GM23338 (cell line): Measurements from ENCODE around the gene CAMTA1. TPM values are rescaled to one million over a fixed set of nuclear protein-coding genes. Genes with fewer than 3 reads are reported as not detected.

Source experiments
- ATAC-seq: fragments of 200-7000 bp; cut with Tn5 transposase; 3 replicates; pipeline ENCODE4 v1.9.1; 2020
- DNase-seq: peaks from one replicate; pipeline ENCODE4 v3.0.0-alpha.2; 2015; ENCODE audit warnings: low spot score
- H2AFZ ChIP-seq: fragments of 200-600 bp; sonication (generic); 2 replicates; pipeline ENCODE4 v1.8.0; 2016; ENCODE audit warnings: antibody characterized with exemption, mild to moderate bottlenecking, moderate library complexity
- H3F3A ChIP-seq: fragments of 200-600 bp; sonication (generic); replicated peaks from 2 replicates; pipeline ENCODE4 v1.8.0; 2017; ENCODE audit warnings: antibody characterized with exemption, mixed run types, low read depth
- H3K27ac ChIP-seq: fragments of 200-600 bp; sonication (generic); 2 replicates; pipeline ENCODE4 v1.6.1; 2016; ENCODE audit warnings: low read depth
- H3K27me3 ChIP-seq: fragments of 200-600 bp; sonication (generic); 2 replicates; pipeline ENCODE4 v1.8.0; 2016; ENCODE audit warnings: mild to moderate bottlenecking, mixed run types, moderate library complexity; ENCODE audit not compliant: insufficient read depth
- H3K36me3 ChIP-seq: fragments of 200-600 bp; sonication (generic); 2 replicates; pipeline ENCODE4 v1.8.0; 2016; ENCODE audit warnings: mild to moderate bottlenecking; ENCODE audit not compliant: insufficient read depth
- H3K4me1 ChIP-seq: fragments of 200-600 bp; sonication (generic); 2 replicates; pipeline ENCODE4 v1.8.0; 2016; ENCODE audit warnings: mild to moderate bottlenecking, moderate library complexity; ENCODE audit not compliant: insufficient read depth
- H3K4me2 ChIP-seq: fragments of 200-600 bp; sonication (generic); 2 replicates; pipeline ENCODE4 v1.7.1; 2017; ENCODE audit warnings: mixed run types
- H3K4me3 ChIP-seq: fragments of 200-600 bp; sonication (generic); 2 replicates; pipeline ENCODE4 v1.6.1; 2016; ENCODE audit warnings: mixed run types
- H3K79me2 ChIP-seq: fragments of 200-600 bp; sonication (generic); replicated peaks from 2 replicates; pipeline ENCODE4 v1.8.0; 2017; ENCODE audit warnings: mild to moderate bottlenecking; ENCODE audit not compliant: insufficient read depth
- H3K9me2 ChIP-seq: fragments of 200-600 bp; sonication (generic); 2 replicates; pipeline ENCODE4 v1.8.0; 2017; ENCODE audit not compliant: insufficient read depth
- H4K20me1 ChIP-seq: fragments of 200-600 bp; sonication (generic); replicated peaks from 2 replicates; pipeline ENCODE4 v1.8.0; 2017; ENCODE audit warnings: mild to moderate bottlenecking; ENCODE audit not compliant: insufficient read depth
- H3K27ac Mint-ChIP-seq: 2 replicates; pipeline ENCODE4 v1.8.0; 2020; ENCODE audit warnings: inconsistent platforms, mild to moderate bottlenecking, moderate library complexity, mixed read lengths
- H3K27me3 Mint-ChIP-seq: 3 replicates; pipeline ENCODE4 v1.8.0; 2022; ENCODE audit warnings: low read depth, mild to moderate bottlenecking, moderate library complexity, mixed read lengths, inconsistent platforms; ENCODE audit not compliant: insufficient read depth, poor library complexity
- H3K36me3 Mint-ChIP-seq: 3 replicates; pipeline ENCODE4 v1.8.0; 2021; ENCODE audit warnings: low read depth, mild to moderate bottlenecking, inconsistent platforms, moderate library complexity, mixed read lengths
- H3K4me1 Mint-ChIP-seq: 3 replicates; pipeline ENCODE4 v1.8.0; 2020; ENCODE audit warnings: mild to moderate bottlenecking, inconsistent platforms, mixed read lengths
- H3K4me3 Mint-ChIP-seq: 3 replicates; pipeline ENCODE4 v1.8.0; 2021; ENCODE audit warnings: moderate library complexity, mild to moderate bottlenecking, inconsistent platforms, mixed read lengths
- H3K9me3 Mint-ChIP-seq: 3 replicates; pipeline ENCODE4 v1.8.0; 2020; ENCODE audit warnings: moderate library complexity, mild to moderate bottlenecking, inconsistent platforms, mixed read lengths
- CREB1 ChIP-seq: fragments of 250-450 bp; sonication (Bioruptor Pico); IDR thresholded peaks from 2 replicates; pipeline ENCODE4 v1.5.0; 2020; ENCODE audit warnings: low read depth, mild to moderate bottlenecking, moderate library complexity
- EZH2 ChIP-seq: fragments of 200-600 bp; sonication (generic); IDR thresholded peaks from one replicate; pipeline ENCODE4 v1.8.0; 2017; ENCODE audit warnings: antibody characterized with exemption, mild to moderate bottlenecking, low read depth; ENCODE audit not compliant: unreplicated experiment
- EZH2phosphoT487 ChIP-seq: fragments of 200-600 bp; sonication (generic); IDR thresholded peaks from one replicate; pipeline ENCODE4 v1.8.1; 2018; ENCODE audit warnings: antibody characterized with exemption; ENCODE audit not compliant: unreplicated experiment
- JUNB ChIP-seq: IDR thresholded peaks from one replicate; pipeline ENCODE4 v1.6.1; 2016; ENCODE audit warnings: antibody characterized with exemption; ENCODE audit not compliant: unreplicated experiment
- POLR2AphosphoS5 ChIP-seq: IDR thresholded peaks from 2 replicates; pipeline ENCODE4 v1.6.1; 2016; ENCODE audit warnings: antibody characterized with exemption, low read depth
- REST ChIP-seq: IDR thresholded peaks from one replicate; pipeline ENCODE4 v1.6.1; 2018; ENCODE audit warnings: antibody characterized with exemption; ENCODE audit not compliant: unreplicated experiment
- STAT1 ChIP-seq: IDR thresholded peaks from one replicate; pipeline ENCODE4 v1.6.1; 2016; ENCODE audit warnings: antibody characterized with exemption; ENCODE audit not compliant: unreplicated experiment
- ZNF331 ChIP-seq: fragments of 250-450 bp; sonication (Bioruptor Pico); IDR thresholded peaks from 2 replicates; pipeline ENCODE4 v1.5.0; 2020; ENCODE audit warnings: low read depth, mild to moderate bottlenecking, moderate library complexity
- polyA plus RNA-seq: library from polyadenylated mRNA; unstranded; fragments of >200 nt; fragmentation: Nextera tagmentation; extraction: Ambion mirVana; gene quantifications from 2 replicates; pipeline ENCODE4 v1.2.1, GENCODE V29; 2016
- total RNA-seq: library from RNA; depleted of rRNA; stranded (reverse); fragments of >200 nt; shearing (Covaris generic); gene quantifications from 2 replicates; pipeline ENCODE4 v1.2.3, GENCODE V29; 2014
- TF ChIP-seq, protein P1 (sequence below): IDR thresholded peaks from 2 replicates; pipeline ENCODE4 v1.6.1; 2016; ENCODE audit warnings: antibody characterized with exemption

Gene CAMTA1
- total and polyA plus RNA-seq, 2 experiments from 2014 or later = 115 to 519 TPM

DNA sequence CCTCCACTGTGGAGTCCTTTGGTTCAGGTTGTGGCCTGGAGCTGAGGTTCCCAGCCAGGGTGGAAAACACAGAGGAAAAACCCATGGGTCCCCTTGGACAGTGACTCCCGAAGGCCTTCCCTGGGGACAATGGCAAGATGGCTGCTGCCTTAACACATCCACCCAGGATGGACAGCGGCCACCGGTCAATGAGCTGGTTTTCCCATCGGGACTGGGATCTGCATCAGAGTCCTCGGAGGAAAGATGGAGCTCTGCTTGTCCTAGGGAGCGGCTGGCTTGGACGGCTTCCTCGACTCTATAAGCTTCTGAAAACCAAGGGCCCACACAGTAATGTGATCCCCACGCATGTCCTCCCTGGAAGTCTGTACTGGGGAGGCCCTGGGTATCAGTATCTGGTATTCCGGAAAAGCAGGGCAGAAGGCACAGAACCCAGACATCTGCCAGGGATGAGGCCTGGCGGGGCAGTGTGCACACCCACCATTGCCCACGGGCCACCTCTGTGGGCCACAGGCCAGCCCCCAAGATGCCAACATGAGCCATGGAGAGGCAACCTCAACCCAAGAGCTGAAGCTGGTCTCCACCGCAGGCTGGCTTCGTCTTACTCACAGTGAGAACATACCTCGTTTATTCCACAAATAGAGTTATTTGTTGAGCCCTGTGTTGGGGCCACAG, 891.2 kb downstream of the CAMTA1 start (continued):
- TF ChIP-seq, protein P1, sequence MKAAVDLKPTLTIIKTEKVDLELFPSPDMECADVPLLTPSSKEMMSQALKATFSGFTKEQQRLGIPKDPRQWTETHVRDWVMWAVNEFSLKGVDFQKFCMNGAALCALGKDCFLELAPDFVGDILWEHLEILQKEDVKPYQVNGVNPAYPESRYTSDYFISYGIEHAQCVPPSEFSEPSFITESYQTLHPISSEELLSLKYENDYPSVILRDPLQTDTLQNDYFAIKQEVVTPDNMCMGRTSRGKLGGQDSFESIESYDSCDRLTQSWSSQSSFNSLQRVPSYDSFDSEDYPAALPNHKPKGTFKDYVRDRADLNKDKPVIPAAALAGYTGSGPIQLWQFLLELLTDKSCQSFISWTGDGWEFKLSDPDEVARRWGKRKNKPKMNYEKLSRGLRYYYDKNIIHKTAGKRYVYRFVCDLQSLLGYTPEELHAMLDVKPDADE = no peak
- TF ChIP-seq JUNB (no peak), REST (no peak), EZH2 (no peak)

GRCh38 chr1:7677111-7677510, 891.9 kb downstream of the CAMTA1 start:
- H3K4me1 ChIP-seq = no peaks in the 10 kb centered on the region; the same call in 1 of the 2 replicates
- H3K27ac ChIP-seq = no peak overlapping the region
- H3K36me3 ChIP-seq = no peaks in the 10 kb centered on the region
- H3K27me3 ChIP-seq = peaks cover 25% of the 10 kb centered on the region
- peaks cover 34% of the 10 kb centered on the region for H3K27me3 Mint-ChIP-seq
- H3K9me3 Mint-ChIP-seq = no peaks in the 10 kb centered on the region
- H3K79me2 ChIP-seq = no peaks in the 10 kb centered on the region
- ATAC-seq (no peak), DNase-seq (no peak)
- no peak overlapping the region for H2AFZ ChIP-seq
- no peak overlapping the region for H3K27ac Mint-ChIP-seq
- H3F3A ChIP-seq = 0 out of 2 replicates have a peak, but pooled peaks cover 5% of the 10 kb centered on the region
- no peak overlapping the region for H3K4me2 ChIP-seq
- no peak overlapping the region for H3K4me3 ChIP-seq
- no peaks in the 10 kb centered on the region; the same call in 2 of the 3 replicates for H3K36me3 Mint-ChIP-seq
- H3K9me2 ChIP-seq = no peaks in the 10 kb centered on the region
- H3K4me3 Mint-ChIP-seq = no peak overlapping the region
- no peaks in the 10 kb centered on the region for H3K4me1 Mint-ChIP-seq
- H4K20me1 ChIP-seq = no peaks in the 10 kb centered on the region
- TF ChIP-seq STAT1 (no peak), REST (no peak), POLR2AphosphoS5 (no peak), ZNF331 (CRISPR knock-in tag) (no peak), EZH2 (no peak), CREB1 (CRISPR knock-in tag) (no peak), EZH2phosphoT487 (no peak)
- TF ChIP-seq, protein P1 = no peak
